Neuronal stem cell (in vitro differentiated cells): ENCODE results near the gene OR52D1.

ENCODE experiments used
- DNase-seq: peaks from one replicate; pipeline ENCODE4 v3.0.0-alpha.2; 2013; ENCODE audit warnings: low spot score
- H2AFZ ChIP-seq: one replicate; pipeline ENCODE4 v1.6.1; 2013; ENCODE audit warnings: mild to moderate bottlenecking, low read length, inconsistent platforms
- H2AK5ac ChIP-seq: 2 replicates; pipeline ENCODE4 v1.6.1; 2013; ENCODE audit warnings: low read depth, mild to moderate bottlenecking, inconsistent platforms, low read length, moderate library complexity, mixed read lengths
- H2BK120ac ChIP-seq: 2 replicates; pipeline ENCODE4 v1.6.1; 2013; ENCODE audit warnings: low read depth, mild to moderate bottlenecking, inconsistent platforms, low read length, moderate library complexity, mixed read lengths
- H2BK12ac ChIP-seq: one replicate; pipeline ENCODE4 v1.6.1; 2013; ENCODE audit warnings: low read length, inconsistent platforms
- H2BK15ac ChIP-seq: 2 replicates; pipeline ENCODE4 v1.6.1; 2013; ENCODE audit warnings: mild to moderate bottlenecking, low read length, inconsistent platforms, mixed read lengths
- H2BK5ac ChIP-seq: one replicate; pipeline ENCODE4 v1.6.1; 2013; ENCODE audit warnings: inconsistent platforms, mild to moderate bottlenecking, low read length, moderate library complexity
- H3K14ac ChIP-seq: one replicate; pipeline ENCODE4 v1.6.1; 2013; ENCODE audit warnings: low read length, inconsistent platforms
- H3K18ac ChIP-seq: 2 replicates; pipeline ENCODE4 v1.6.1; 2013; ENCODE audit warnings: low read length, inconsistent platforms
- H3K23ac ChIP-seq: 2 replicates; pipeline ENCODE4 v1.6.1; 2013; ENCODE audit warnings: low read depth, mild to moderate bottlenecking, mixed read lengths, low read length, inconsistent platforms; ENCODE audit not compliant: poor library complexity
- H3K27ac ChIP-seq: replicated peaks from 3 replicates; pipeline ENCODE4 v1.5.1; 2013; ENCODE audit warnings: low read length, inconsistent platforms
- H3K27me3 ChIP-seq, 3 experiments: 2 replicates each; pipeline ENCODE4 v1.6.1; 2013; ENCODE audit warnings: low read length in 3 of 3, mild to moderate bottlenecking in 2 of 3, inconsistent platforms in 1 of 3, low read depth in 1 of 3, mixed read lengths in 1 of 3, moderate library complexity in 1 of 3; ENCODE audit not compliant: control insufficient read depth in 3 of 3, insufficient read depth in 3 of 3
- H3K36me3 ChIP-seq, 2 donors: replicated peaks in 1 of 2; 2 replicates each; pipeline ENCODE4 v1.6.1; 2013; ENCODE audit warnings: low read length in 2 of 2; ENCODE audit not compliant: control insufficient read depth in 2 of 2, insufficient read depth in 2 of 2
- H3K4ac ChIP-seq: 2 replicates; pipeline ENCODE4 v1.6.1; 2013; ENCODE audit warnings: inconsistent platforms, mild to moderate bottlenecking, low read length, moderate library complexity
- H3K4me1 ChIP-seq, 2 donors: 1 replicate in 1 of 2; 2 replicates in 1 of 2; pipeline ENCODE4 v1.6.1; 2013; ENCODE audit warnings: low read length in 2 of 2, low read depth in 1 of 2; ENCODE audit not compliant: control insufficient read depth in 2 of 2, insufficient read depth in 1 of 2
- H3K4me2 ChIP-seq: one replicate; pipeline ENCODE4 v1.6.1; 2013; ENCODE audit warnings: mild to moderate bottlenecking, low read length, inconsistent platforms; ENCODE audit not compliant: insufficient read depth, poor library complexity, severe bottlenecking
- H3K4me3 ChIP-seq, 2 donors: 2 replicates each; pipeline ENCODE4 v1.5.1; 2013; ENCODE audit warnings: low read length in 2 of 2, mild to moderate bottlenecking in 2 of 2, inconsistent platforms in 1 of 2, moderate library complexity in 1 of 2
- H3K79me1 ChIP-seq: one replicate; pipeline ENCODE4 v1.6.1; 2013; ENCODE audit warnings: low read depth, mild to moderate bottlenecking, inconsistent platforms, low read length, moderate library complexity
- H3K9ac ChIP-seq: one replicate; pipeline ENCODE4 v1.6.1; 2013; ENCODE audit warnings: mild to moderate bottlenecking, low read depth, low read length, inconsistent platforms; ENCODE audit not compliant: poor library complexity
- H3K9me3 ChIP-seq, 2 donors: replicated peaks in 1 of 2; 2 replicates each; pipeline versions ENCODE3 to v1.6.1; 2013; ENCODE audit warnings: low read length in 2 of 2, mild to moderate bottlenecking in 2 of 2, inconsistent platforms in 1 of 2, low read depth in 1 of 2, mixed read lengths in 1 of 2, moderate library complexity in 1 of 2; ENCODE audit not compliant: control insufficient read depth in 2 of 2, insufficient read depth in 1 of 2
- H4K8ac ChIP-seq: one replicate; pipeline ENCODE4 v1.6.1; 2013; ENCODE audit warnings: low read depth, mild to moderate bottlenecking, inconsistent platforms, low read length, moderate library complexity
- H4K91ac ChIP-seq: one replicate; pipeline ENCODE4 v1.6.1; 2013; ENCODE audit warnings: low read length, low read depth, mild to moderate bottlenecking, inconsistent platforms; ENCODE audit not compliant: poor library complexity
- WGBS, 2 donors: extraction: QIAGEN DNeasy Blood & Tissue Kit; methylation state at CpG; one replicate each; pipeline ENCODE4 v1.1.7; 2013; ENCODE audit warnings: missing lambda C conversion rate in 2 of 2, mixed read lengths in 1 of 2; ENCODE audit not compliant: insufficient read length in 2 of 2, insufficient replicate concordance in 1 of 2; ENCODE audit errors: extremely low coverage in 2 of 2; 5-methylcytosine and 5-hydroxymethylcytosine counted together

Gene OR52D1

DNA sequence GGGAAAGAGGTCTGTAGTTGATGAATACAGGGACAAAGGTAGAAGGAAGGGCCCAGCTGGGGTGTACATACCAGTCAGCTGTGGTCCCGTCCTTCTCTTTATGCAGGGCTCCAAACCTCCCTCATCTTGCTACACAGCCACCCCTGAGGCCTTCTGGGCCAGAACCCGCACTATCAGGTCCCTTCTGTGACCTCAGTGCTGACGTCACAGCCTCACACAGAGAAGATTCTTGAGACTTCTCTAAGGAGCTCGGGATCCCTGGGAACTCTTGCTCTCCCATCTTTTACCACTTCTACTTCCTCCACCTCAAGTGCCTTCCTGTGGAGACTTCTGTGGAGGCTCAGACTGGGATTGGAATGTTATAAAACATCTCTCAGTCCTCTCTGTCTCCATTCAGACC lies 21.3 kb downstream of the OR52D1 start, which contains the start of gene UBQLN3:
Gene UBQLN3 (minus strand): TSS at position 155 of the 400 bp plus-strand sequence. CDS start 399 bp downstream, outside the sequence.
- Histone ChIP-seq H3K79me1 (no peaks in the 10 kb centered on the region), H3K27me3 (no peaks in the 10 kb centered on the region), H2BK15ac (no peak within 1 kb of the TSS), H3K4ac (no peak within 1 kb of the TSS), H3K18ac (no peak within 1 kb of the TSS), H2BK12ac (no peak within 1 kb of the TSS), H3K23ac (no peak within 1 kb of the TSS), H3K27ac (no peak within 1 kb of the TSS), H4K91ac (no peak within 1 kb of the TSS), H3K9ac (no peak within 1 kb of the TSS), H3K4me2 (no peak within 1 kb of the TSS), H3K4me1 (no peaks in the 10 kb centered on the region), H2BK5ac (no peak within 1 kb of the TSS), H2AFZ (no peak within 1 kb of the TSS), H3K36me3 (no peaks in the 10 kb centered on the region), H3K9me3 (no peaks in the 10 kb centered on the region), H3K4me3 (no peak within 1 kb of the TSS), H3K14ac (no peak within 1 kb of the TSS), H4K8ac (no peak within 1 kb of the TSS), H2BK120ac (no peak within 1 kb of the TSS), H2AK5ac (no peak within 1 kb of the TSS)
- WGBS, 2 donors: no CpG with 5 or more reads among the region's 4 CpGs
- DNase-seq: no peak

GRCh38 chr11:5514841-5515240 lies 26.4 kb downstream of the OR52D1 start:
- Histone ChIP-seq H3K79me1 (no peaks in the 10 kb centered on the region), H2BK120ac (no peak overlapping the region), H3K23ac (no peak overlapping the region), H3K9ac (no peak overlapping the region), H3K36me3 (no peaks in the 10 kb centered on the region), H4K8ac (no peak overlapping the region), H3K27ac (no peak overlapping the region), H3K4me1 (no peaks in the 10 kb centered on the region), H3K14ac (no peak overlapping the region), H2AFZ (no peak overlapping the region), H3K18ac (no peak overlapping the region), H2BK12ac (no peak overlapping the region), H2BK15ac (no peak overlapping the region), H3K27me3 (no peaks in the 10 kb centered on the region), H4K91ac (no peak overlapping the region), H3K9me3 (no peaks in the 10 kb centered on the region), H3K4me3 (no peak overlapping the region), H2AK5ac (no peak overlapping the region), H2BK5ac (no peak overlapping the region), H3K4ac (no peak overlapping the region), H3K4me2 (no peak overlapping the region)
- DNase-seq: no peak

GRCh38 chr11:5516599-5516998 lies 28.1 kb downstream of the OR52D1 start, which contains the start of gene UBQLNL:
Gene UBQLNL, minus strand, starts transcription at chr11:5516699. Its CDS starts 258 bp downstream, at chr11:5516441.
- Histone ChIP-seq H3K9ac (no peak within 1 kb of the TSS), H4K8ac (no peak within 1 kb of the TSS), H3K14ac (no peak within 1 kb of the TSS), H2AFZ (no peak within 1 kb of the TSS), H4K91ac (no peak within 1 kb of the TSS), H2BK5ac (no peak within 1 kb of the TSS), H3K9me3 (no peaks in the 10 kb centered on the region), H3K4me2 (no peak within 1 kb of the TSS), H2AK5ac (no peak within 1 kb of the TSS), H2BK15ac (no peak within 1 kb of the TSS), H3K18ac (no peak within 1 kb of the TSS), H3K27me3 (no peaks in the 10 kb centered on the region), H3K4ac (no peak within 1 kb of the TSS), H3K79me1 (no peaks in the 10 kb centered on the region), H2BK120ac (no peak within 1 kb of the TSS), H2BK12ac (no peak within 1 kb of the TSS), H3K4me1 (no peaks in the 10 kb centered on the region), H3K36me3 (no peaks in the 10 kb centered on the region), H3K4me3 (no peak within 1 kb of the TSS), H3K27ac (no peak within 1 kb of the TSS), H3K23ac (no peak within 1 kb of the TSS)
- DNase-seq: no peak
- WGBS, 2 donors: no CpG with 5 or more reads among the region's 2 CpGs

DNA sequence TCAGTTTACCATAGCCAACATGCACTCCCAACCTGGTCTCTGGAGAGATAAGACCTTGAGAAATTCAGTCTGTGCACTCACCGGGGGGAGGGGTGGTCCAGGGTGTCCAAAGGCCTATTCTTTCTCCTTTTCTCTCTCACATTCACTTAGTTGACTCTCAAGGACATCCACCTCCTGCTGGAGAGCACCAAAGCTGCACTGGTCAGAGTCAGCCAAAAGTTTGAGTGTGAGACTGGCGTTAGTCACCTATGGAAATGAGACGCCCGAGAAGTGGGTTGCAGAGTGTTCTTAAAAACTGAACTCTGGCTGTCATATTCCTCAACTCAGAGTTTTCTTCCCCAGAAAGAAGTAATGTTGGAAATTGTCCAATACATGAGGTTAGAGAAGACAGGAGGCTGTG lies 33.1 kb downstream of the OR52D1 start:
- Histone ChIP-seq H3K9me3 (no peaks in the 10 kb centered on the region), H3K79me1 (no peaks in the 10 kb centered on the region), H3K9ac (no peak overlapping the region), H3K4ac (no peak overlapping the region), H2AFZ (no peak overlapping the region), H4K8ac (no peak overlapping the region), H3K4me2 (no peak overlapping the region), H4K91ac (no peak overlapping the region), H3K36me3 (no peaks in the 10 kb centered on the region), H3K14ac (no peak overlapping the region), H2BK12ac (no peak overlapping the region), H3K23ac (no peak overlapping the region), H3K27ac (no peak overlapping the region), H2BK15ac (no peak overlapping the region), H2AK5ac (no peak overlapping the region), H2BK5ac (no peak overlapping the region), H3K4me1 (no peaks in the 10 kb centered on the region), H3K4me3 (no peak overlapping the region), H3K27me3 (no peaks in the 10 kb centered on the region), H3K18ac (no peak overlapping the region), H2BK120ac (no peak overlapping the region)
- DNase-seq: no peak
- no CpG with 5 or more reads among the region's 4 CpGs for WGBS, 2 donors
